ENCODE data around the gene EPB41L1. TPM values are rescaled to one million over a fixed set of nuclear protein-coding genes. Genes with fewer than 3 reads are reported as not detected.

Gene EPB41L1
- 40.6 TPM for polyA plus RNA-seq (2013, experiment 1 of 2)
- 41.6 TPM for polyA plus RNA-seq (2013, experiment 2 of 2)

DNA sequence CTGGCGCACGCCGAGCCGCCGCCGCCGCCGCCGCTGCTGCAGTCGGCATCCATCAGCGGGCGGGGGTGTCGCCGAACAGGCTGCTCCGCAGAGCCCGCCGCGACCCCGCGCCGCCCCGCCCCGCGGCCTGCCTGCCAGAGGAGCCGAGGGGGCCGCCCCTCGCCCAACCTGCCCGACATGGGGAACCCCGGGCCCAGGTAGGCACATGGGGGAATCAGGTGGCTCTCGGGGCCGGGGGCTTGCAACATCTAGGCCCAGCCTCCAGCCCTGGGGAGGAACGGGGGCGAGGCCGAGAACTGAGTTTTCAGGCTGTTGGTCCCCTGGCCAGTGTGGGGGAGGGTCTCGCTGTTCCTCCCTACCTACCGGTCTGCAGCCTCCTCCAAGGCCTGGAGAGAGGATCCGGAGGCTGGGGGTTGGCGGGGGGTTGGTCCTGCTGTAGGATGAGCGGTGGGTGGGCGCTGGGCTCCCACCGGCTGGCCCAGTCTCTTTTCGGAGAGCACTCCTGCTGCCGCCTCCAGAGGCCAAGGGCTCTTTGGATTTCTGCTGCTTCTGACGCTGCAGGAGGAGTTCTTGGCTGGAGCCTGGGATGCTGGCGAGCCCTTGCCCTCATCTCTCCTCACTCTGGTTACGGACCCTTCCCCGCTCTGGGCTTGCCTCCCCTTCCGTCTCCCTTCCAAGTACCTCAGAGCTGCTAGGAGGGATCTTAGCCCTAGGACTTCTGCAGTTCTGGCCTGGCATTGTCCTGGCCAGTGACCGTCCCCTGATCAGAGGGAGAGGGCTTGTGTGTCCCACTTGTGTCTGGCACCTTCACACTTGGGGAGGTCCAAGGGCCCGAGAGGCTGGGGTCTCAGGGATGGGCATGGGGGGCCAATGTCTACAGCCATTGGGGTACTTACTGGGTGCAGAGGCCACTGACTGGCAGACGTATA is at the start of gene EPB41L1:
Gene EPB41L1, plus strand, starts transcription at position 41 of the 929 bp plus-strand sequence. CDS start 19,038 bp downstream, outside the sequence.
- H3K4me1 ChIP-seq (ENCODE audit: control insufficient read depth in 2 of 2, insufficient read depth in 1 of 2, low read depth in 1 of 2, low read length in 2 of 2), result peaks cover 12 to 13% of the 10 kb centered on the region in 2 donors
- H3K18ac ChIP-seq (ENCODE audit: low read length), result peak within 1 kb of the TSS; percentile 95
- H3K9me3 ChIP-seq (replicated peaks in 1 of 2; ENCODE audit: control insufficient read depth in 2 of 2, insufficient read depth in 1 of 2, low read depth in 1 of 2, low read length in 2 of 2), result no peaks in the 10 kb centered on the region
- peak within 1 kb of the TSS; percentile 9 for H4K91ac ChIP-seq (ENCODE audit: low read depth, low read length, poor library complexity)
- peak within 1 kb of the TSS; percentile 77 for H3K14ac ChIP-seq (ENCODE audit: low read length)
- H2BK15ac ChIP-seq (ENCODE audit: low read length), result peak within 1 kb of the TSS; percentile 40
- peak within 1 kb of the TSS; percentile 86 for H3K4me2 ChIP-seq (ENCODE audit: insufficient read depth, low read length, poor library complexity, severe bottlenecking)
- peak within 1 kb of the TSS; percentile 53 for H2AK5ac ChIP-seq (ENCODE audit: low read depth, low read length)
- peak within 1 kb of the TSS; percentile 72 to 87 for H3K4me3 ChIP-seq (ENCODE audit: low read length in 2 of 2)
- no peak for DNase-seq (ENCODE audit: low spot score)
- H4K8ac ChIP-seq (ENCODE audit: low read depth, low read length), result no peak within 1 kb of the TSS
- H3K27ac ChIP-seq (replicated peaks; ENCODE audit: low read length), result no peak within 1 kb of the TSS
- WGBS, 2 donors (ENCODE audit: extremely low coverage in 2 of 2, insufficient read length in 2 of 2, insufficient replicate concordance in 1 of 2), result no CpG with 5 or more reads among the region's 51 CpGs
- H3K23ac ChIP-seq (ENCODE audit: low read depth, low read length, poor library complexity), result peak within 1 kb of the TSS; percentile 56
- peaks cover 5% of the 10 kb centered on the region for H3K79me1 ChIP-seq (ENCODE audit: low read depth, low read length)
- peak within 1 kb of the TSS; percentile 54 for H3K4ac ChIP-seq (ENCODE audit: low read length)
- H2BK5ac ChIP-seq (ENCODE audit: low read length), result peak within 1 kb of the TSS; percentile 14
- H2BK12ac ChIP-seq (ENCODE audit: low read length), result peak within 1 kb of the TSS; percentile 51
- no peaks in the 10 kb centered on the region for H3K36me3 ChIP-seq (replicated peaks in 1 of 2; ENCODE audit: control insufficient read depth in 2 of 2, insufficient read depth in 2 of 2, low read length in 2 of 2)
- peak within 1 kb of the TSS; percentile 93 for H3K9ac ChIP-seq (ENCODE audit: low read depth, low read length, poor library complexity)
- H3K27me3 ChIP-seq (ENCODE audit: control insufficient read depth in 3 of 3, insufficient read depth in 3 of 3, low read depth in 1 of 3, low read length in 3 of 3), result peaks cover 0 to 2% (median 0%) of the 10 kb centered on the region in 3 experiments
- H2AFZ ChIP-seq (ENCODE audit: low read length), result peak within 1 kb of the TSS; percentile 94
- H2BK120ac ChIP-seq (ENCODE audit: low read depth, low read length), result no peak within 1 kb of the TSS

DNA sequence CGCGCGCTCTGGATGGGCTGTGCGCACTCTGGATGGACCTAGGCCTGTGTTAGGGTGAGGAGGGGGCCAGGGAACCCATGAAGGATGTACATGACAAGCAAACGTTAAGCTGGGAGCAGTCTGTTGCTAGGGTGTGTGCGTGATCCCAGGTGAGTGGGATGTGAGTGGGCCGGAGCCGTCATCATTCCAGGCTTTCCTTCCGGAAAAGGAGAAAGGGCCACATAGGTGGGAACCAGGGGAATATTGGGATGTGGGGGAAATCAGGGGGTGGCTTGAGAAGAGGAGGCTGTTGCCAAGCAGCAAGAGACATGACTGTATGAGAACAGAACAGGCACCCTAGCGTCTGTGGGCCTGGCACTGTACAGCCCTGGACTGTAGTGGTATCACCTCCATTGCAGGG is 49.7 kb upstream of the EPB41L1 start:
- no peak overlapping the region for H2BK15ac ChIP-seq (ENCODE audit: low read length)
- peaks cover 0 to 11% of the 10 kb centered on the region in 2 donors for H3K36me3 ChIP-seq (replicated peaks in 1 of 2; ENCODE audit: control insufficient read depth in 2 of 2, insufficient read depth in 2 of 2, low read length in 2 of 2)
- peak overlapping the region; percentile 11 for H3K18ac ChIP-seq (ENCODE audit: low read length)
- H4K91ac ChIP-seq (ENCODE audit: low read depth, low read length, poor library complexity), result no peak overlapping the region
- peak overlapping the region; percentile 42 for H3K14ac ChIP-seq (ENCODE audit: low read length)
- no peak overlapping the region for H2BK120ac ChIP-seq (ENCODE audit: low read depth, low read length)
- H3K4me1 ChIP-seq (ENCODE audit: control insufficient read depth in 2 of 2, insufficient read depth in 1 of 2, low read depth in 1 of 2, low read length in 2 of 2), result peaks cover 0 to 13% of the 10 kb centered on the region in 2 donors
- WGBS, 2 donors (ENCODE audit: extremely low coverage in 2 of 2, insufficient read length in 2 of 2, insufficient replicate concordance in 1 of 2), result no CpG with 5 or more reads among the region's 10 CpGs
- no peak overlapping the region for H2AFZ ChIP-seq (ENCODE audit: low read length)
- H4K8ac ChIP-seq (ENCODE audit: low read depth, low read length), result no peak overlapping the region
- H2AK5ac ChIP-seq (ENCODE audit: low read depth, low read length), result peak overlapping the region; percentile 76
- no peaks in the 10 kb centered on the region for H3K9me3 ChIP-seq (replicated peaks in 1 of 2; ENCODE audit: control insufficient read depth in 2 of 2, insufficient read depth in 1 of 2, low read depth in 1 of 2, low read length in 2 of 2)
- H3K27ac ChIP-seq (replicated peaks; ENCODE audit: low read length), result no peak overlapping the region
- no peak overlapping the region for H2BK12ac ChIP-seq (ENCODE audit: low read length)
- H3K4me3 ChIP-seq (ENCODE audit: low read length in 2 of 2), result no peak overlapping the region
- no peak overlapping the region for H2BK5ac ChIP-seq (ENCODE audit: low read length)
- H3K79me1 ChIP-seq (ENCODE audit: low read depth, low read length), result peaks cover 4% of the 10 kb centered on the region
- H3K9ac ChIP-seq (ENCODE audit: low read depth, low read length, poor library complexity), result no peak overlapping the region
- no peak overlapping the region for H3K4ac ChIP-seq (ENCODE audit: low read length)
- no peak overlapping the region for H3K4me2 ChIP-seq (ENCODE audit: insufficient read depth, low read length, poor library complexity, severe bottlenecking)
- no peaks in the 10 kb centered on the region for H3K27me3 ChIP-seq (ENCODE audit: control insufficient read depth in 3 of 3, insufficient read depth in 3 of 3, low read depth in 1 of 3, low read length in 3 of 3)
- no peak overlapping the region for H3K23ac ChIP-seq (ENCODE audit: low read depth, low read length, poor library complexity)
- no peak for DNase-seq (ENCODE audit: low spot score)

DNA sequence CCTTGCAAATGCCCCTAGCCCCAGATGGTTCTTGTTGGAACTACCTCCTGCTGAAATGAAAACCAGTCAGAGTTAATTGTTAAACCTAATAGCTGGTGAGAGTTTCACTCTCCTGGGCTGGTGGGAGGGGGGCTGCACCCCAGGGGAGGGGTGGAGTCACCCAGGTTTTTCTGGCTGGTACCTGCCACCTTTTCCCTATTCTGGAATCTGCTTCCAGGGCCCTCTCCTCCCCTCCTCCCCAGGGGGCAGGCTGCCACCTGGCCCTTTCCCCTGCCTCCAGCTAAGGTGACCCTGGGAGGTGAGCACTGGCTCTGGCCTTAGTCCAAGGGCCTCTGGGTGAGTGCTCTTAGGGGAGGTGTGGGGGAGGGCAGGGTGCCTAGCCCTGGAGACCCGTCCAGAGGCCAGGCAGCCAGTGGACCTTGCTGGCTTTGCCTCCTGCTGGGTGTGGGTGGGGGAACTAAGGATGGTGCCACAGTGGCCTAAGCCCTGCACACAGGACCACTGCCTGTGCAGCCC is 48.8 kb upstream of the EPB41L1 start:
- DNase-seq (ENCODE audit: low spot score), result no peak
- Histone ChIP-seq H2BK12ac (ENCODE audit: low read length) (no peak overlapping the region), H3K27me3 (ENCODE audit: control insufficient read depth in 3 of 3, insufficient read depth in 3 of 3, low read depth in 1 of 3, low read length in 3 of 3) (no peaks in the 10 kb centered on the region), H3K9ac (ENCODE audit: low read depth, low read length, poor library complexity) (peak overlapping the region; percentile 3), H3K27ac (replicated peaks; ENCODE audit: low read length) (no peak overlapping the region), H3K4me1 (ENCODE audit: control insufficient read depth in 2 of 2, insufficient read depth in 1 of 2, low read depth in 1 of 2, low read length in 2 of 2) (peaks cover 0 to 13% of the 10 kb centered on the region in 2 donors), H3K18ac (ENCODE audit: low read length) (peak overlapping the region; percentile 76), H3K79me1 (ENCODE audit: low read depth, low read length) (peaks cover 4% of the 10 kb centered on the region), H3K9me3 (replicated peaks in 1 of 2; ENCODE audit: control insufficient read depth in 2 of 2, insufficient read depth in 1 of 2, low read depth in 1 of 2, low read length in 2 of 2) (no peaks in the 10 kb centered on the region), H2BK120ac (ENCODE audit: low read depth, low read length) (no peak overlapping the region), H3K23ac (ENCODE audit: low read depth, low read length, poor library complexity) (no peak overlapping the region), H2AFZ (ENCODE audit: low read length) (no peak overlapping the region), H4K91ac (ENCODE audit: low read depth, low read length, poor library complexity) (no peak overlapping the region), H3K4ac (ENCODE audit: low read length) (no peak overlapping the region), H2AK5ac (ENCODE audit: low read depth, low read length) (peak overlapping the region; percentile 22), H3K14ac (ENCODE audit: low read length) (peak overlapping the region; percentile 57), H3K4me2 (ENCODE audit: insufficient read depth, low read length, poor library complexity, severe bottlenecking) (no peak overlapping the region), H3K36me3 (replicated peaks in 1 of 2; ENCODE audit: control insufficient read depth in 2 of 2, insufficient read depth in 2 of 2, low read length in 2 of 2) (peaks cover 2 to 19% of the 10 kb centered on the region in 2 donors), H2BK15ac (ENCODE audit: low read length) (no peak overlapping the region), H4K8ac (ENCODE audit: low read depth, low read length) (no peak overlapping the region), H3K4me3 (ENCODE audit: low read length in 2 of 2) (no peak overlapping the region), H2BK5ac (ENCODE audit: low read length) (no peak overlapping the region)
- no CpG with 5 or more reads among the region's 1 CpG for WGBS, 2 donors (ENCODE audit: extremely low coverage in 2 of 2, insufficient read length in 2 of 2, insufficient replicate concordance in 1 of 2)

DNA sequence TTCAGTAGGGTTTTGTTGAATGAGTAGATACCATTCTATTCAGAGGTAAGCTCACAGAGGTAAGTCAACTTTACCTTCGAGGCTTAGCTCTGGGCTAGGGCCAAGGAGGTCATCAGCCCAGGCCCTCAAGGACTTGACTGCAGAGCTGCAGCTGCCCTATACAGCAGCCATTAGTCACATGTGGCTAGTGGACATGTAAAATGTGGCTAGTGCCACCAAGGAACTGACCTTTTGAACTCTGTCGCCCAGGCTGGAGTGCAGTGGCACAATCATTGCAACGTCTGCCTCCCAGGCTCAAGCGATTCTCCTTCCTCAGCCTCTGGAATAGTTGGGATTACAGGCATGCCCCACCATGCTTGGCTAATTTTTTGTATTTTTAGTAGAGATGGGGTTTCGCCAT is 47.9 kb upstream of the EPB41L1 start:
- Histone ChIP-seq H2AFZ (ENCODE audit: low read length) (no peak overlapping the region), H2BK5ac (ENCODE audit: low read length) (no peak overlapping the region), H3K9me3 (replicated peaks in 1 of 2; ENCODE audit: control insufficient read depth in 2 of 2, insufficient read depth in 1 of 2, low read depth in 1 of 2, low read length in 2 of 2) (no peaks in the 10 kb centered on the region), H3K4me1 (ENCODE audit: control insufficient read depth in 2 of 2, insufficient read depth in 1 of 2, low read depth in 1 of 2, low read length in 2 of 2) (peaks cover 0 to 8% of the 10 kb centered on the region in 2 donors), H4K91ac (ENCODE audit: low read depth, low read length, poor library complexity) (no peak overlapping the region), H2BK12ac (ENCODE audit: low read length) (no peak overlapping the region), H2AK5ac (ENCODE audit: low read depth, low read length) (no peak overlapping the region), H3K4me2 (ENCODE audit: insufficient read depth, low read length, poor library complexity, severe bottlenecking) (no peak overlapping the region), H2BK15ac (ENCODE audit: low read length) (peak overlapping the region; percentile 38), H4K8ac (ENCODE audit: low read depth, low read length) (no peak overlapping the region), H3K4ac (ENCODE audit: low read length) (no peak overlapping the region), H3K23ac (ENCODE audit: low read depth, low read length, poor library complexity) (peak overlapping the region; percentile 2), H3K4me3 (ENCODE audit: low read length in 2 of 2) (no peak overlapping the region), H3K18ac (ENCODE audit: low read length) (no peak overlapping the region), H3K14ac (ENCODE audit: low read length) (no peak overlapping the region), H3K27ac (replicated peaks; ENCODE audit: low read length) (no peak overlapping the region), H3K9ac (ENCODE audit: low read depth, low read length, poor library complexity) (no peak overlapping the region), H2BK120ac (ENCODE audit: low read depth, low read length) (no peak overlapping the region), H3K27me3 (ENCODE audit: control insufficient read depth in 3 of 3, insufficient read depth in 3 of 3, low read depth in 1 of 3, low read length in 3 of 3) (no peaks in the 10 kb centered on the region), H3K36me3 (replicated peaks in 1 of 2; ENCODE audit: control insufficient read depth in 2 of 2, insufficient read depth in 2 of 2, low read length in 2 of 2) (peaks cover 3 to 26% of the 10 kb centered on the region in 2 donors), H3K79me1 (ENCODE audit: low read depth, low read length) (peaks cover 4% of the 10 kb centered on the region)
- no peak for DNase-seq (ENCODE audit: low spot score)
- no CpG with 5 or more reads among the region's 5 CpGs for WGBS, 2 donors (ENCODE audit: extremely low coverage in 2 of 2, insufficient read length in 2 of 2, insufficient replicate concordance in 1 of 2)

All from neuronal stem cell (in vitro differentiated cells).